HCT116 (cell line): ENCODE results near the gene FCN3.

Experiments
- ELF1 ChIP-seq: IDR thresholded peaks from 2 replicates; pipeline ENCODE4 v1.6.1; 2012; ENCODE audit warnings: low read depth, borderline replicate concordance
- EZH2 ChIP-seq: fragments of 200-600 bp; sonication (generic); IDR thresholded peaks from 2 replicates; pipeline ENCODE4 v1.6.1; 2017; ENCODE audit warnings: antibody characterized with exemption, mixed run types
- EZH2phosphoT487 ChIP-seq: fragments of 200-600 bp; IDR thresholded peaks from 2 replicates; pipeline ENCODE4 v1.6.1; 2018; ENCODE audit warnings: antibody characterized with exemption, borderline replicate concordance
- FOSL1 ChIP-seq: IDR thresholded peaks from 2 replicates; pipeline ENCODE4 v1.6.1; 2012; ENCODE audit warnings: low read depth
- POLR2A ChIP-seq: IDR thresholded peaks from 2 replicates; pipeline ENCODE4 v1.7.0; 2011; ENCODE audit warnings: borderline replicate concordance; ENCODE audit not compliant: insufficient read depth, insufficient read length; ENCODE audit errors: extremely low read depth
- POLR2AphosphoS5 ChIP-seq: IDR thresholded peaks from 2 replicates; pipeline ENCODE4 v1.6.1; 2011; ENCODE audit warnings: mild to moderate bottlenecking, low read depth, low read length, moderate library complexity
- TCF7L2 ChIP-seq: IDR thresholded peaks from 2 replicates; pipeline ENCODE4 v1.7.0; 2011; ENCODE audit warnings: borderline replicate concordance, inconsistent platforms; ENCODE audit not compliant: insufficient read depth, insufficient read length; ENCODE audit errors: extremely low read depth
- ZFX ChIP-seq: fragments of 450-650 bp; IDR thresholded peaks from 2 replicates; pipeline ENCODE4 v1.6.1; 2017
- TF ChIP-seq, protein P1 (sequence below), 3 experiments: fragments of 200-600 bp in 1 of 3; sonication (generic) in 1 of 3; IDR thresholded peaks in 2 of 3; conservative IDR thresholded peaks in 1 of 3; 2 replicates each; pipeline ENCODE4 v1.5.1; 2012 to 2017; ENCODE audit warnings: low read depth in 2 of 3, low read length in 2 of 3, antibody characterized with exemption in 1 of 3, borderline replicate concordance in 1 of 3, control low read depth in 1 of 3, mild to moderate bottlenecking in 1 of 3, mixed read lengths in 1 of 3, mixed run types in 1 of 3, moderate library complexity in 1 of 3; ENCODE audit not compliant: insufficient read depth in 1 of 3
- TF ChIP-seq, protein P2 (sequence below): IDR thresholded peaks from 2 replicates; pipeline ENCODE4 v1.6.1; 2012
- TF ChIP-seq, protein P3 (sequence below): IDR thresholded peaks from 2 replicates; pipeline ENCODE4 v1.6.1; 2012; ENCODE audit warnings: low read depth
- TF ChIP-seq, protein P4 (sequence below): IDR thresholded peaks from 2 replicates; pipeline ENCODE4 v1.6.1; 2012

DNA sequence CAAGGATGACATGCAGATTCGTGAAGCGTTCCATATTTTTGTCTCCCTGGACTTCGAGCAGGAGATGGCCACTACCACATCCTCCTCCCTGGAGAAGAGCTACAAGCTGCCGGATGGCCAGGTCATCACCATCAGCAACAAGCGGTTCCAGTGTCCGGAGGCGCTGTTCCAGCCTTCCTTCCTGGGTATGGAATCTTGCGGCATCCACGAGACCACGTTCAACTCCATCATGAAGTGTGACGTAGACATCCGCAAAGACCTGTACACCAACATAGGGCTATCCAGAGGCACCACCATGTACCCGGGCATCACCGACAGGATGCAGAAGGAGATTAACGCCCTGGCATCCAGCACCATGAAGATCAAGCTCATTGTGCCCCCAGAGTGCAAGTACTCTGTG, 49.3 kb downstream of the FCN3 start:
- TF ChIP-seq TCF7L2 (no peak), ELF1 (no peak), POLR2AphosphoS5 (no peak), EZH2phosphoT487 (no peak), FOSL1 (no peak), EZH2 (no peak), POLR2A (no peak), ZFX (no peak)
- TF ChIP-seq, protein P1, sequence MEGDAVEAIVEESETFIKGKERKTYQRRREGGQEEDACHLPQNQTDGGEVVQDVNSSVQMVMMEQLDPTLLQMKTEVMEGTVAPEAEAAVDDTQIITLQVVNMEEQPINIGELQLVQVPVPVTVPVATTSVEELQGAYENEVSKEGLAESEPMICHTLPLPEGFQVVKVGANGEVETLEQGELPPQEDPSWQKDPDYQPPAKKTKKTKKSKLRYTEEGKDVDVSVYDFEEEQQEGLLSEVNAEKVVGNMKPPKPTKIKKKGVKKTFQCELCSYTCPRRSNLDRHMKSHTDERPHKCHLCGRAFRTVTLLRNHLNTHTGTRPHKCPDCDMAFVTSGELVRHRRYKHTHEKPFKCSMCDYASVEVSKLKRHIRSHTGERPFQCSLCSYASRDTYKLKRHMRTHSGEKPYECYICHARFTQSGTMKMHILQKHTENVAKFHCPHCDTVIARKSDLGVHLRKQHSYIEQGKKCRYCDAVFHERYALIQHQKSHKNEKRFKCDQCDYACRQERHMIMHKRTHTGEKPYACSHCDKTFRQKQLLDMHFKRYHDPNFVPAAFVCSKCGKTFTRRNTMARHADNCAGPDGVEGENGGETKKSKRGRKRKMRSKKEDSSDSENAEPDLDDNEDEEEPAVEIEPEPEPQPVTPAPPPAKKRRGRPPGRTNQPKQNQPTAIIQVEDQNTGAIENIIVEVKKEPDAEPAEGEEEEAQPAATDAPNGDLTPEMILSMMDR (IDR thresholded peaks at IDR 0.05 in 2 of 3, conservative IDR thresholded peaks at IDR 0.05 in 1 of 3; ENCODE audit: borderline replicate concordance in 1 of 3, insufficient read depth in 1 of 3, low read depth in 2 of 3, low read length in 2 of 3) = no peak
- TF ChIP-seq, protein P2, sequence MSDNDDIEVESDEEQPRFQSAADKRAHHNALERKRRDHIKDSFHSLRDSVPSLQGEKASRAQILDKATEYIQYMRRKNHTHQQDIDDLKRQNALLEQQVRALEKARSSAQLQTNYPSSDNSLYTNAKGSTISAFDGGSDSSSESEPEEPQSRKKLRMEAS = no peak
- TF ChIP-seq, protein P3, sequence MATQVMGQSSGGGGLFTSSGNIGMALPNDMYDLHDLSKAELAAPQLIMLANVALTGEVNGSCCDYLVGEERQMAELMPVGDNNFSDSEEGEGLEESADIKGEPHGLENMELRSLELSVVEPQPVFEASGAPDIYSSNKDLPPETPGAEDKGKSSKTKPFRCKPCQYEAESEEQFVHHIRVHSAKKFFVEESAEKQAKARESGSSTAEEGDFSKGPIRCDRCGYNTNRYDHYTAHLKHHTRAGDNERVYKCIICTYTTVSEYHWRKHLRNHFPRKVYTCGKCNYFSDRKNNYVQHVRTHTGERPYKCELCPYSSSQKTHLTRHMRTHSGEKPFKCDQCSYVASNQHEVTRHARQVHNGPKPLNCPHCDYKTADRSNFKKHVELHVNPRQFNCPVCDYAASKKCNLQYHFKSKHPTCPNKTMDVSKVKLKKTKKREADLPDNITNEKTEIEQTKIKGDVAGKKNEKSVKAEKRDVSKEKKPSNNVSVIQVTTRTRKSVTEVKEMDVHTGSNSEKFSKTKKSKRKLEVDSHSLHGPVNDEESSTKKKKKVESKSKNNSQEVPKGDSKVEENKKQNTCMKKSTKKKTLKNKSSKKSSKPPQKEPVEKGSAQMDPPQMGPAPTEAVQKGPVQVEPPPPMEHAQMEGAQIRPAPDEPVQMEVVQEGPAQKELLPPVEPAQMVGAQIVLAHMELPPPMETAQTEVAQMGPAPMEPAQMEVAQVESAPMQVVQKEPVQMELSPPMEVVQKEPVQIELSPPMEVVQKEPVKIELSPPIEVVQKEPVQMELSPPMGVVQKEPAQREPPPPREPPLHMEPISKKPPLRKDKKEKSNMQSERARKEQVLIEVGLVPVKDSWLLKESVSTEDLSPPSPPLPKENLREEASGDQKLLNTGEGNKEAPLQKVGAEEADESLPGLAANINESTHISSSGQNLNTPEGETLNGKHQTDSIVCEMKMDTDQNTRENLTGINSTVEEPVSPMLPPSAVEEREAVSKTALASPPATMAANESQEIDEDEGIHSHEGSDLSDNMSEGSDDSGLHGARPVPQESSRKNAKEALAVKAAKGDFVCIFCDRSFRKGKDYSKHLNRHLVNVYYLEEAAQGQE = no peak
- TF ChIP-seq, protein P4, sequence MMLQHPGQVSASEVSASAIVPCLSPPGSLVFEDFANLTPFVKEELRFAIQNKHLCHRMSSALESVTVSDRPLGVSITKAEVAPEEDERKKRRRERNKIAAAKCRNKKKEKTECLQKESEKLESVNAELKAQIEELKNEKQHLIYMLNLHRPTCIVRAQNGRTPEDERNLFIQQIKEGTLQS = no peak
